ENCODE data around the gene POLN.
A peak's percentile ranks its signal among the peaks of the same experiment; 100 is the strongest.

The POLN gene

GRCh38 chr4:2079006-2079405, 162.9 kb downstream of the POLN start:
- DNase-seq = no peak

GRCh38 chr4:2078584-2078983, 163.3 kb downstream of the POLN start:
- DNase-seq = no peak

GRCh38 chr4:2077537-2078460, 164.1 kb downstream of the POLN start:
- no peak for DNase-seq

GRCh38 chr4:2076908-2077536, 164.9 kb downstream of the POLN start:
- no peak for DNase-seq

- DNase-seq = no peak
Measured at GRCh38 chr4:2075987-2076907, 165.7 kb downstream of the POLN start.

GRCh38 chr4:2075171-2075986, 166.5 kb downstream of the POLN start:
- DNase-seq = no peak

GRCh38 chr4:2074588-2074987, 167.3 kb downstream of the POLN start:
- DNase-seq = no peak

- DNase-seq = peak; percentile 4
Measured at GRCh38 chr4:2073808-2074481, 168.0 kb downstream of the POLN start.

- no peak for DNase-seq
Measured at GRCh38 chr4:2072971-2073807, 168.7 kb downstream of the POLN start.

GRCh38 chr4:2071912-2072867, 169.7 kb downstream of the POLN start:
- peak; percentile 86 for DNase-seq

- DNase-seq = peak; percentile 76
Measured at GRCh38 chr4:2071252-2071911, 170.5 kb downstream of the POLN start.

- DNase-seq = peak; percentile 8
Measured at GRCh38 chr4:2070421-2071251, 171.3 kb downstream of the POLN start.

- no peak for DNase-seq
Measured at GRCh38 chr4:2069986-2070385, 171.9 kb downstream of the POLN start.

- no peak for DNase-seq
Measured at GRCh38 chr4:2069161-2069971, 172.6 kb downstream of the POLN start.

- no peak for DNase-seq
Measured at GRCh38 chr4:2068566-2068965, 173.4 kb downstream of the POLN start.

GRCh38 chr4:2068198-2068470, 173.8 kb downstream of the POLN start:
- no peak for DNase-seq

- no peak for DNase-seq
Measured at GRCh38 chr4:2067446-2068197, 174.3 kb downstream of the POLN start.
